OCI-LY3 (cell line): ENCODE data around the gene GARNL3.

ENCODE experiments used
- H2AFZ ChIP-seq: fragments of 200-600, 300-600 bp; shearing (Covaris generic); 2 replicates; pipeline ENCODE4 v1.6.0; 2014; ENCODE audit warnings: antibody characterized with exemption, low read depth, low read length
- H3K27ac ChIP-seq: fragments of 200-600, 300-600 bp; sonication (generic); 2 replicates; pipeline ENCODE4 v1.5.1; 2014; ENCODE audit warnings: mild to moderate bottlenecking, low read length, moderate library complexity, mixed read lengths
- H3K27me3 ChIP-seq: fragments of 200-600, 300-600 bp; sonication (generic); 2 replicates; pipeline ENCODE4 v1.6.1; 2014; ENCODE audit warnings: low read depth, low read length, mixed read lengths
- H3K36me3 ChIP-seq: fragments of 200-600, 300-600 bp; sonication (generic); replicated peaks from 2 replicates; pipeline ENCODE3; 2014; ENCODE audit warnings: low read depth, low read length, mixed read lengths
- H3K4me1 ChIP-seq: fragments of 300-600, 200-600 bp; sonication (generic); 2 replicates; pipeline ENCODE4 v1.6.1; 2014; ENCODE audit warnings: low read length, mixed read lengths
- H3K4me2 ChIP-seq: fragments of 200-600, 300-600 bp; sonication (generic); 2 replicates; pipeline ENCODE4 v1.6.1; 2014; ENCODE audit warnings: low read length, mixed read lengths
- H3K4me3 ChIP-seq: fragments of 300-600, 200-600 bp; sonication (generic); 2 replicates; pipeline ENCODE4 v1.5.1; 2014; ENCODE audit warnings: antibody characterized with exemption, mild to moderate bottlenecking, low read length, moderate library complexity
- H3K79me2 ChIP-seq: fragments of 300-600, 200-600 bp; shearing (Covaris generic); 2 replicates; pipeline ENCODE4 v1.6.1; 2014; ENCODE audit warnings: mild to moderate bottlenecking, low read length, mixed read lengths
- H3K9ac ChIP-seq: fragments of 300-600, 200-600 bp; shearing (Covaris generic); 2 replicates; pipeline ENCODE4 v1.6.0; 2014; ENCODE audit warnings: mild to moderate bottlenecking, low read length, moderate library complexity
- H3K9me3 ChIP-seq: fragments of 200-600, 300-600 bp; shearing (Covaris generic); 2 replicates; pipeline ENCODE4 v1.6.1; 2014; ENCODE audit warnings: low read length, mixed read lengths; ENCODE audit not compliant: insufficient read depth
- H4K20me1 ChIP-seq: fragments of 200-600, 300-600 bp; sonication (generic); 2 replicates; pipeline ENCODE4 v1.6.1; 2016; ENCODE audit warnings: low read length, mixed read lengths; ENCODE audit not compliant: insufficient read depth
- EZH2phosphoT487 ChIP-seq: fragments of 200-600 bp; shearing (Covaris generic); IDR thresholded peaks from 2 replicates; pipeline ENCODE4 v1.6.1; 2018; ENCODE audit warnings: antibody characterized with exemption, mixed run types, low read depth
- TF ChIP-seq, protein P1 (sequence below): fragments of 200-600, 300-600 bp; sonication (generic); IDR thresholded peaks from 2 replicates; pipeline ENCODE4 v1.5.1; 2014; ENCODE audit warnings: antibody characterized with exemption, low read length, low read depth

The GARNL3 gene

DNA sequence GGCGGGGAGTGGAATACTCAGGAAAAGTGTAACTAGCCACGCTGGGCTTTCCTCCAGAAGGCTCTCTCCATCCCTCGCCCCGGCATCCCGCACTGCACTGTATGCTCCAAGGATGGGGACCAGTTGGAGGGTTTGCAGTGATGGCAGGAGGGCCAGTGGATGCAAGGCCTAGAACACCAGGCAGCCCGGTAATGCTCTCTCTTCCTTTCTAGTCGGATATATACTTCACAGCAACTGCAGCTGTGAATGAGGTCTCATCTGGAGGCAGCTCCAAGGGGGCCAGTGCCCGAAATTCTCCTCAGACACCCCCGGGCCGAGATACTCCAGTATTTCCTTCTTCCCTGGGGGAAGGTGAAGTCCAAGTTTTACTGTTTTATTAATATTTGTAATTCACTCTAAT, 122.4 kb downstream of the GARNL3 start:
- Histone ChIP-seq H3K36me3 (no peaks in the 10 kb centered on the region), H3K9me3 (no peaks in the 10 kb centered on the region), H2AFZ (no peak overlapping the region), H3K27me3 (no peaks in the 10 kb centered on the region), H3K79me2 (no peaks in the 10 kb centered on the region), H3K9ac (no peak overlapping the region), H3K4me2 (no peak overlapping the region), H4K20me1 (no peaks in the 10 kb centered on the region), H3K4me1 (peaks cover 4% of the 10 kb centered on the region; the same call in 1 of the 2 replicates), H3K27ac (no peak overlapping the region), H3K4me3 (no peak overlapping the region)
- TF ChIP-seq EZH2phosphoT487 = no peak
- TF ChIP-seq, protein P1, sequence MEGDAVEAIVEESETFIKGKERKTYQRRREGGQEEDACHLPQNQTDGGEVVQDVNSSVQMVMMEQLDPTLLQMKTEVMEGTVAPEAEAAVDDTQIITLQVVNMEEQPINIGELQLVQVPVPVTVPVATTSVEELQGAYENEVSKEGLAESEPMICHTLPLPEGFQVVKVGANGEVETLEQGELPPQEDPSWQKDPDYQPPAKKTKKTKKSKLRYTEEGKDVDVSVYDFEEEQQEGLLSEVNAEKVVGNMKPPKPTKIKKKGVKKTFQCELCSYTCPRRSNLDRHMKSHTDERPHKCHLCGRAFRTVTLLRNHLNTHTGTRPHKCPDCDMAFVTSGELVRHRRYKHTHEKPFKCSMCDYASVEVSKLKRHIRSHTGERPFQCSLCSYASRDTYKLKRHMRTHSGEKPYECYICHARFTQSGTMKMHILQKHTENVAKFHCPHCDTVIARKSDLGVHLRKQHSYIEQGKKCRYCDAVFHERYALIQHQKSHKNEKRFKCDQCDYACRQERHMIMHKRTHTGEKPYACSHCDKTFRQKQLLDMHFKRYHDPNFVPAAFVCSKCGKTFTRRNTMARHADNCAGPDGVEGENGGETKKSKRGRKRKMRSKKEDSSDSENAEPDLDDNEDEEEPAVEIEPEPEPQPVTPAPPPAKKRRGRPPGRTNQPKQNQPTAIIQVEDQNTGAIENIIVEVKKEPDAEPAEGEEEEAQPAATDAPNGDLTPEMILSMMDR = no peak

DNA sequence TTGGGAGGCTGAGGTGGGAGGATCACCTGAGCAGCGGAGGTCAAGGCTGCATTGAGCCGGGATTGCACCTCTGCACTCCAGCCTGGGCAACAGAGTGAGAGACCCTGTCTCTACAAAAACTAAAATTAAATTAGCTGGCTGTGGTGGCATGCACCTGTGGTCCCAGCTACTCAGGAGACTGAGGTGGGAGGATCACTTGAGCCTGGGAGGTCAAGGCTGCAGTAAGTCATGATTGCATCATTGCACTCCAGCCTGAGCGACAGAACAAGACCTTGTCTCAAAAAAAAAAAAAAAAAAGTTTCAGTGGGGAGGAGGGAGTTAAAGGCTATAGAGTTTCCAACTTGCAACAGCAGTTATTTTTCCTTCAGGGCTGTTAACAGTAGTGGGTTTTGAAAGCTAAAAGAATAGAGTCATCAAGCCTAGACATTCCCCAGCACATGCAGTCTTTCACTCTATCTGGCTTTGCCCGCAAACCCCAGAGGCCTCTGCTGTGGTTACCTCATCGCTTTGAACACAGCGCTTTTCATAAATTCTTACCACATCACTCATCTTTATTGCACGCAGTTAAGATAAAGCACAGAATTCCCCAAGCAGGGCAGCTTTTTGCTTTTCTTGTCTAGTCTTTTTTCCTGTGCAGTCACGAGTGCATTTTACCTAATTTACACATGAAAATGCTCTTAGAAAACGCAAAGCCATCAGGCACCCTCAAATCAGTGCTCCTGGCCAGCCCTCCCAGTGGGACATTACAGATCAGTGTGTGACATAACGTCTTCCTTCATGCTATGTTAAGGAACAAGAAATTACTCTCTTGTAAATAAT, 123.7 kb downstream of the GARNL3 start:
- H3K27me3 ChIP-seq = no peaks in the 10 kb centered on the region
- H3K79me2 ChIP-seq = no peaks in the 10 kb centered on the region
- H3K4me1 ChIP-seq = peaks cover 4% of the 10 kb centered on the region; the same call in 1 of the 2 replicates
- H3K9ac ChIP-seq = no peak overlapping the region
- TF ChIP-seq EZH2phosphoT487 = no peak
- TF ChIP-seq, protein P1 = no peak
- no peak overlapping the region for H2AFZ ChIP-seq
- no peaks in the 10 kb centered on the region for H4K20me1 ChIP-seq
- H3K27ac ChIP-seq = no peak overlapping the region
- H3K4me2 ChIP-seq = no peak overlapping the region
- no peaks in the 10 kb centered on the region for H3K36me3 ChIP-seq
- H3K9me3 ChIP-seq = no peaks in the 10 kb centered on the region
- H3K4me3 ChIP-seq = no peak overlapping the region

DNA sequence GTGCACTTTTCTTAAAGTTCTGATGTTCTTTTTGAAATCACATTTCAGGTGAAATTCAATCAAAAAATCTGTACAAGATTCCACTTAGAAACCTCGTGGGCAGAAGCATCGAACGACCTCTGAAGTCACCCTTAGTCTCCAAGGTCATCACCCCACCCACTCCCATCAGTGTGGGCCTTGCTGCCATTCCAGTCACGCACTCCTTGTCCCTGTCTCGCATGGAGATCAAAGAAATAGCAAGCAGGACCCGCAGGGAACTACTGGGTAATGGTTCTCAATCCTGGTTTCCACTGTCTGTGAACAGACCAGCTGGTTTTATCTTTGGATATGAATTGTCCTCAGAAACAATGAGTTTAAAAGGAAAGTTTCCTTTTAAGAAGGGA, 124.3 kb downstream of the GARNL3 start:
- Histone ChIP-seq H3K9me3 (no peaks in the 10 kb centered on the region), H3K9ac (no peak overlapping the region), H4K20me1 (no peaks in the 10 kb centered on the region), H3K79me2 (no peaks in the 10 kb centered on the region), H2AFZ (no peak overlapping the region), H3K4me3 (no peak overlapping the region), H3K27me3 (no peaks in the 10 kb centered on the region), H3K27ac (no peak overlapping the region), H3K4me1 (peaks cover 4% of the 10 kb centered on the region; the same call in 1 of the 2 replicates), H3K4me2 (no peak overlapping the region), H3K36me3 (no peaks in the 10 kb centered on the region)
- no peak for TF ChIP-seq EZH2phosphoT487
- TF ChIP-seq, protein P1 = no peak

DNA sequence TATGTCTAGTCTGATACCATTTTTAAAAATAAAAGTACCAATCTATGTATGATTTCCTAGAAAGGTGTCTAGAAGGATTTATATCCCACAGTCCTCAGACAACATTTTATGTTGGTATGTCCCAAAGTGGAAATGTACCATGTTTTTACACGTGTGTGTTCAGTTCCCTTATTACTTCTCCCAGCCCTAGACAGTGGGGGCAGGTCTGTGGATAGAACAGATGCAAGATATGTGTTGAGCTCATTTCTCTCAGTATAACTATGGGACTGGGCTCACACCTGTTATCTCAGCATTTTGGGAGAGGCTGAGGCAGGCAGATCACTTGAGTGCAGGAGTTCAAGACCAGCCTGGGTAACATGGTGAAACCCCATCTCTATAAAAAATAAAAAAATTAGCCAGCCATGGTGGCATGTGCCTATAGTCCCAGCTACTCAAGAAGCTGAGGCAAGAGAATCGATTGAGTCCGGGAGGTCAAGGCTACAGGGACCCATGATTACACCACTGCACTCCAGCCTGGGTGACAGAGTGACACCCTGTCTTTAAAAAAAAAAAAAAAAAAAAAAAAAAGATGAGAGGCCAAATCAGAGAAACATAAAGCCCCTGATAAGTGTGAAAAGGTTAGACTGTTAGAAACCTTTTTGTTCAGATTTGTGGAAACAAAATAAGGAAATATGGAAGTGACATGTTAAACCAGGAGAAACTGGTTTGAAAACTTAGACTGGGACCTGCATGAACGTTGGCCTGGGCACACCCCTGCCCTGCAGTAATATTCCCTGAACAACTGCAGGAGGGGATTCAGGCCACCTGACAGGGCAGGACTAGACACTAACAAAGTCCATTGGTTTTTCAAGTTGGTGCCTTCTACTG, 125.0 kb downstream of the GARNL3 start:
- H3K79me2 ChIP-seq = no peaks in the 10 kb centered on the region
- H3K9me3 ChIP-seq = no peaks in the 10 kb centered on the region
- H4K20me1 ChIP-seq = no peaks in the 10 kb centered on the region
- H3K4me2 ChIP-seq = no peak overlapping the region
- H3K27me3 ChIP-seq = no peaks in the 10 kb centered on the region
- TF ChIP-seq, protein P1 = no peak
- no peak for TF ChIP-seq EZH2phosphoT487
- H3K4me3 ChIP-seq = no peak overlapping the region
- H3K9ac ChIP-seq = no peak overlapping the region
- no peak overlapping the region for H2AFZ ChIP-seq
- H3K27ac ChIP-seq = no peak overlapping the region
- no peaks in the 10 kb centered on the region for H3K36me3 ChIP-seq
- peaks cover 4% of the 10 kb centered on the region; the same call in 1 of the 2 replicates for H3K4me1 ChIP-seq
